ENCODE measurements around the gene NOX4. TPM values are rescaled to one million over a fixed set of nuclear protein-coding genes. Genes with fewer than 3 reads are reported as not detected.
"Not testable (repeated sequence)": the region's sequence is repeated elsewhere in the genome, so short reads cannot be mapped to it uniquely, and the experiment has no call there.

Gene NOX4
- total RNA-seq, 2 donors from 2014 or later: 0.62 to 1.6 TPM

GRCh38 chr11:89295023-89295422 lies 196.2 kb downstream of the NOX4 start:
- WGBS: 94% methylated on average over 7 of the region's 7 CpGs
- H3K36me3 ChIP-seq; H3K9me3 ChIP-seq; H3K27ac ChIP-seq; H3K4me1 ChIP-seq (replicated peaks); intact Hi-C loops (cut with DNase I); H3K4me3 ChIP-seq; DNase-seq (ENCODE audit: low spot score); H3K27me3 ChIP-seq (replicated peaks; ENCODE audit: insufficient read depth): not testable (repeated sequence)

- no peak overlapping the region for H3K27ac ChIP-seq
- H3K27me3 ChIP-seq (replicated peaks; ENCODE audit: insufficient read depth): no peaks in the 10 kb centered on the region
- H3K4me3 ChIP-seq: no peak overlapping the region
- no peaks in the 10 kb centered on the region for H3K9me3 ChIP-seq
- TF ChIP-seq CTCF (IDR thresholded peaks at IDR 0.05) (no peak), POLR2AphosphoS5 (IDR thresholded peaks at IDR 0.05) (no peak), POLR2A (IDR thresholded peaks at IDR 0.05) (no peak)
- H3K36me3 ChIP-seq: no peaks in the 10 kb centered on the region
- DNase-seq (ENCODE audit: low spot score): no peak
- intact Hi-C loops (cut with DNase I): no loop called here
- H3K4me1 ChIP-seq (replicated peaks): no peaks in the 10 kb centered on the region
- 35% methylated on average over 18 of the region's 18 CpGs for WGBS
Measured at GRCh38 chr11:89293965-89294679, 197.1 kb downstream of the NOX4 start.

GRCh38 chr11:89288004-89288403 lies 203.2 kb downstream of the NOX4 start:
- H3K27ac ChIP-seq; H3K4me3 ChIP-seq; DNase-seq (ENCODE audit: low spot score); intact Hi-C loops (cut with DNase I); H3K4me1 ChIP-seq (replicated peaks); H3K27me3 ChIP-seq (replicated peaks; ENCODE audit: insufficient read depth); H3K36me3 ChIP-seq; H3K9me3 ChIP-seq: not testable (repeated sequence)
- 96% methylated on average over 3 of the region's 3 CpGs for WGBS

GRCh38 chr11:89286601-89287000 lies 204.6 kb downstream of the NOX4 start:
- H3K27ac ChIP-seq; H3K4me1 ChIP-seq (replicated peaks); H3K27me3 ChIP-seq (replicated peaks; ENCODE audit: insufficient read depth); intact Hi-C loops (cut with DNase I); DNase-seq (ENCODE audit: low spot score); H3K4me3 ChIP-seq; H3K9me3 ChIP-seq; H3K36me3 ChIP-seq: not testable (repeated sequence)
- WGBS: 78% methylated on average over 1 of the region's 1 CpG

- DNase-seq (ENCODE audit: low spot score); H3K4me3 ChIP-seq; H3K27me3 ChIP-seq (replicated peaks; ENCODE audit: insufficient read depth); H3K9me3 ChIP-seq; intact Hi-C loops (cut with DNase I); H3K36me3 ChIP-seq; H3K27ac ChIP-seq; H3K4me1 ChIP-seq (replicated peaks): not testable (repeated sequence)
- 82% methylated on average over 3 of the region's 3 CpGs for WGBS
Measured at GRCh38 chr11:89281032-89281677, 210.0 kb downstream of the NOX4 start.

- DNase-seq (ENCODE audit: low spot score): no peak
- Histone ChIP-seq H3K27ac (no peak overlapping the region), H3K4me3 (no peak overlapping the region), H3K4me1 (replicated peaks) (no peaks in the 10 kb centered on the region), H3K36me3 (no peaks in the 10 kb centered on the region), H3K27me3 (replicated peaks; ENCODE audit: insufficient read depth) (no peaks in the 10 kb centered on the region), H3K9me3 (no peaks in the 10 kb centered on the region)
- TF ChIP-seq CTCF (IDR thresholded peaks at IDR 0.05) (no peak), POLR2A (IDR thresholded peaks at IDR 0.05) (no peak), POLR2AphosphoS5 (IDR thresholded peaks at IDR 0.05) (no peak)
- WGBS: 68% methylated on average over 1 of the region's 1 CpG
- intact Hi-C loops (cut with DNase I): no loop called here
Measured at GRCh38 chr11:89279176-89279575, 212.0 kb downstream of the NOX4 start.

- H3K27me3 ChIP-seq (replicated peaks; ENCODE audit: insufficient read depth): no peaks in the 10 kb centered on the region
- TF ChIP-seq POLR2AphosphoS5 (IDR thresholded peaks at IDR 0.05): no peak
- no peak for TF ChIP-seq CTCF (IDR thresholded peaks at IDR 0.05)
- TF ChIP-seq POLR2A (IDR thresholded peaks at IDR 0.05): no peak
- no peak overlapping the region for H3K27ac ChIP-seq
- no peak overlapping the region for H3K4me3 ChIP-seq
- no peaks in the 10 kb centered on the region for H3K9me3 ChIP-seq
- 47% methylated on average over 1 of the region's 1 CpG for WGBS
- no peaks in the 10 kb centered on the region for H3K4me1 ChIP-seq (replicated peaks)
- intact Hi-C loops (cut with DNase I): no loop called here
- H3K36me3 ChIP-seq: no peaks in the 10 kb centered on the region
- DNase-seq (ENCODE audit: low spot score): no peak
Measured at GRCh38 chr11:89275966-89276365, 215.2 kb downstream of the NOX4 start.
